Measurements from ENCODE around the gene PICALM.

The PICALM gene

DNA sequence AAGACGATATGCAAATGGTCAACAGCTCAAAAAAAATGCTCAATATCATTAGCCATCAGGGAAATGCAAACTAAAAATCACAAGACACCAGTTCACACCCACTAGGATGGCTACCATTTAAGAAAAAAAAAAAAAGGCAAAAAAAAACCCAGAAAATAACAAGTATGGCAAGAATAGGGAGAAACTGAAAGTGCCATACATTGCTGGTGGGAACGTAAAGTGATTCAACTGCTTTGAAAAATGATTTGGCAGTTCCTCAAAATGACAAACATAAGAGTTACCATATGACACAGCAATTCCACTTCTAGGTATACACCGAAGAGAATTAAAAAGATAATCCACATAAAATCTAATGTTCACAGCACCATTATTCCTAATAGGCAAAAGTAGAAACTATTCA lies 47.5 kb downstream of the PICALM start:
- DNase-seq (ENCODE audit: low spot score) = peak; percentile 13
- TF ChIP-seq, protein P1, sequence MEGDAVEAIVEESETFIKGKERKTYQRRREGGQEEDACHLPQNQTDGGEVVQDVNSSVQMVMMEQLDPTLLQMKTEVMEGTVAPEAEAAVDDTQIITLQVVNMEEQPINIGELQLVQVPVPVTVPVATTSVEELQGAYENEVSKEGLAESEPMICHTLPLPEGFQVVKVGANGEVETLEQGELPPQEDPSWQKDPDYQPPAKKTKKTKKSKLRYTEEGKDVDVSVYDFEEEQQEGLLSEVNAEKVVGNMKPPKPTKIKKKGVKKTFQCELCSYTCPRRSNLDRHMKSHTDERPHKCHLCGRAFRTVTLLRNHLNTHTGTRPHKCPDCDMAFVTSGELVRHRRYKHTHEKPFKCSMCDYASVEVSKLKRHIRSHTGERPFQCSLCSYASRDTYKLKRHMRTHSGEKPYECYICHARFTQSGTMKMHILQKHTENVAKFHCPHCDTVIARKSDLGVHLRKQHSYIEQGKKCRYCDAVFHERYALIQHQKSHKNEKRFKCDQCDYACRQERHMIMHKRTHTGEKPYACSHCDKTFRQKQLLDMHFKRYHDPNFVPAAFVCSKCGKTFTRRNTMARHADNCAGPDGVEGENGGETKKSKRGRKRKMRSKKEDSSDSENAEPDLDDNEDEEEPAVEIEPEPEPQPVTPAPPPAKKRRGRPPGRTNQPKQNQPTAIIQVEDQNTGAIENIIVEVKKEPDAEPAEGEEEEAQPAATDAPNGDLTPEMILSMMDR (IDR thresholded peaks at IDR 0.05; ENCODE audit: extremely low read depth, insufficient read depth, missing control alignments) = no peak
- in situ Hi-C loops (cut with MboI; ENCODE audit: low pct_unique_long_range_greater_than_20kb, low sequenced_read_pairs, unreplicated experiment) = no loop called here

- TF ChIP-seq, protein P1 (IDR thresholded peaks at IDR 0.05; ENCODE audit: extremely low read depth, insufficient read depth, missing control alignments) = no peak
- in situ Hi-C loops (cut with MboI; ENCODE audit: low pct_unique_long_range_greater_than_20kb, low sequenced_read_pairs, unreplicated experiment) = no loop called here
- DNase-seq (ENCODE audit: low spot score) = no peak
Measured at GRCh38 chr11:86018249-86018648, 50.6 kb downstream of the PICALM start.

DNA sequence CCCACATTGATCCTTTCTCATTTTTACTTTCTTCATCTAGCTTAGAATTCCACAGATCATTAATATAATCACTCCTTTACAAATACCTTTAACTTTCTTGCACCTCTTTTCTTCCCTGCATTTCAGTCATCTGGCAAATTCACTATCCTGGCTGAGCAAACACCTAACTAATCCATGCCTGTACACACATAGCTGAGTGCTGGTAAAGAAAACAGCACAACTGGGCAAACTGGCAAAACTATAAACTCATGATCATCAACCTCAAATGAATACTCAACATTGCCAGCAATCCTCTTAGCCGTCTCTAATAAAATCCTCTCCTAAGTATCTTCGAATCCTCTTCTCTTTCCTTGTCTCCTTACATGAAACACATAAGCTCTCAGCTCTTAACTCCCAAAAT lies 52.4 kb downstream of the PICALM start:
- in situ Hi-C loops (cut with MboI; ENCODE audit: low pct_unique_long_range_greater_than_20kb, low sequenced_read_pairs, unreplicated experiment) = no loop called here
- TF ChIP-seq, protein P1 (IDR thresholded peaks at IDR 0.05; ENCODE audit: extremely low read depth, insufficient read depth, missing control alignments) = no peak
- DNase-seq (ENCODE audit: low spot score) = no peak

DNA sequence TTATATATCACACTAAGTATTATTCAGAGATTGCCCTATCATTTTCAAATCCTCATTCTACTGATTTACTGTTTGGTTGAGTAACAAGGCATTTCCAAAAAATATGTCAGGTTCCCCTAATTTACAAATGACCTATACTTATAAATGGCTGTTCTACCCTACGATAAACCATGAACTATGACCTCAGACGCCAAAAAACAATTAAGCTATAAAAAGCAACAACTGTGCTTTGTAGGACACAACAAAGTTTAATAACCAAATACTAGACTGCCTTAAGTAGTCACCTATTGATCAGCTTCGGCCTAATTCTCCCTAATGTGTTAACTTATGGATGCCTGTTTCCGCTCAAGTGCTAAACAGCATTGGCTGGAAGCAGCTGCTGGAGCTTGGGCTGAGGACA lies 53.2 kb downstream of the PICALM start:
- no peak for DNase-seq (ENCODE audit: low spot score)
- in situ Hi-C loops (cut with MboI; ENCODE audit: low pct_unique_long_range_greater_than_20kb, low sequenced_read_pairs, unreplicated experiment) = no loop called here
- TF ChIP-seq, protein P1 (IDR thresholded peaks at IDR 0.05; ENCODE audit: extremely low read depth, insufficient read depth, missing control alignments) = no peak

GRCh38 chr11:86014221-86014620 lies 54.7 kb downstream of the PICALM start:
- DNase-seq (ENCODE audit: low spot score) = no peak
- TF ChIP-seq, protein P1 (IDR thresholded peaks at IDR 0.05; ENCODE audit: extremely low read depth, insufficient read depth, missing control alignments) = no peak
- in situ Hi-C loops (cut with MboI; ENCODE audit: low pct_unique_long_range_greater_than_20kb, low sequenced_read_pairs, unreplicated experiment) = no loop called here

- in situ Hi-C loops (cut with MboI; ENCODE audit: low pct_unique_long_range_greater_than_20kb, low sequenced_read_pairs, unreplicated experiment) = no loop called here
- no peak for DNase-seq (ENCODE audit: low spot score)
- TF ChIP-seq, protein P1 (IDR thresholded peaks at IDR 0.05; ENCODE audit: extremely low read depth, insufficient read depth, missing control alignments) = no peak
Measured at GRCh38 chr11:86013713-86014112, 55.2 kb downstream of the PICALM start.

DNA sequence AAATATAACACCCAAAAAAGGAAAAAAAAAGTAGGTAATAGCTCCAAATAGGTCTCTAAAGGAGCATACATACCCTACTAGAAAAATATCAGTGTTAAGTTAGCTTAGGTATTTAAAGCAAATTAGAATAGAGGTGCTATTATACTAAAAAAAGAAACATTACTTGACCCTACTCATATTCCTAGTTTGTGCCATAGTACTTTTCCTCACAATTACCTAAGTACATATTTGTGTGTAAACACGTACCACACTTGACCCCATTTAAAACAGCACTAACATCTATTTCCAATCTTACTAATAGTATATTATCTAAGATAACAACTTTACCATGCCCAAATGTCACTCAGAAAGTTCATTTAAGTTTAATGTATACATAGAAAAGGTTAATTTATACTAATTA lies 57.7 kb downstream of the PICALM start:
- no peak for DNase-seq (ENCODE audit: low spot score)
- in situ Hi-C loops (cut with MboI; ENCODE audit: low pct_unique_long_range_greater_than_20kb, low sequenced_read_pairs, unreplicated experiment) = no loop called here
- TF ChIP-seq, protein P1 (IDR thresholded peaks at IDR 0.05; ENCODE audit: extremely low read depth, insufficient read depth, missing control alignments) = no peak
